ENCODE results near the gene BMERB1. TPM values are rescaled to one million over a fixed set of nuclear protein-coding genes. Genes with fewer than 3 reads are reported as not detected.
"Not testable (repeated sequence)": the region's sequence is repeated elsewhere in the genome, so short reads cannot be mapped to it uniquely, and the experiment has no call there.

The BMERB1 gene
- total and polyA plus RNA-seq, 4 experiments from 2014 or later: 0.43 to 4.0 (median 2.6) TPM

DNA sequence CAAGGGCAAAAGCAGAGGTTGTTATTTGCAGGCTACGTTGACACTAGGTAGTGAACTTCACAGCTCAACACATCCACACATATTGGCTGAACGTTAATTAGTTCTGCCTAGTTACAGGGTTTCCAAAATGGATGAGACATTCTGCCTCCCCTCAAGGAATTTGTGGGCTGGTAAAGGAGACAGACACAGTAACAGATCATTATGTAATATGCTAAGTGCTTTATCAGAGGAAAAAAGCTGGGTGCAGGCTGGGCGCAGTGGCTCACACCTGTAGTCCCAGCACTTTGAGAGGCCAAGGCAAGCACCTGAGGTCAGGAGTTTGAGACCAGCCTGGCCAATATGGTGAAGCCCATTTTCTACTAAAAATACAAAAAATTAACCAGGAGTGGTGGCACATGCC, 26.2 kb downstream of the BMERB1 start:
- Mint-ChIP-seq H3K4me1 (no peaks in the 10 kb centered on the region), H3K4me3 (no peak overlapping the region), H3K9me3 (no peaks in the 10 kb centered on the region), H3K27ac (no peak overlapping the region), H3K36me3 (no peaks in the 10 kb centered on the region), H3K27me3 (peaks cover 2 to 12% of the 10 kb centered on the region in 2 donors)
- POLR2A ChIA-PET (ENCODE audit: partially characterized antibody): no interaction called here
- H3K36me3 ChIP-seq (ENCODE audit: insufficient read depth, low read length): no peaks in the 10 kb centered on the region
- H3K27ac ChIP-seq (ENCODE audit: low read depth, low read length): no peak overlapping the region
- intact Hi-C loops (cut with micrococcal nuclease): no loop called here
- no peaks in the 10 kb centered on the region for H3K9me3 ChIP-seq (ENCODE audit: control insufficient read depth in 1 of 2, low read length in 2 of 2)
- H3K27me3 ChIP-seq (ENCODE audit: insufficient read depth, low read length): no peaks in the 10 kb centered on the region
- no peak overlapping the region for H3K4me3 ChIP-seq (ENCODE audit: low read length in 2 of 2)
- no peak for DNase-seq
- CTCF ChIA-PET (ENCODE audit: partially characterized antibody): no interaction called here
- H3K4me1 ChIP-seq (ENCODE audit: insufficient read depth, low read length): no peaks in the 10 kb centered on the region

- Histone ChIP-seq H3K4me1 (ENCODE audit: insufficient read depth, low read length) (no peaks in the 10 kb centered on the region), H3K27ac (ENCODE audit: low read depth, low read length) (no peak overlapping the region), H3K9me3 (ENCODE audit: control insufficient read depth in 1 of 2, low read length in 2 of 2) (no peaks in the 10 kb centered on the region), H3K36me3 (ENCODE audit: insufficient read depth, low read length) (no peaks in the 10 kb centered on the region), H3K4me3 (ENCODE audit: low read length in 2 of 2) (no peak overlapping the region), H3K27me3 (ENCODE audit: insufficient read depth, low read length) (no peaks in the 10 kb centered on the region)
- CTCF ChIA-PET (ENCODE audit: partially characterized antibody): no interaction called here
- no peak overlapping the region for H3K4me3 Mint-ChIP-seq
- H3K4me1 Mint-ChIP-seq: no peaks in the 10 kb centered on the region
- intact Hi-C loops (cut with micrococcal nuclease): no loop called here
- peaks cover 2 to 12% of the 10 kb centered on the region in 2 donors for H3K27me3 Mint-ChIP-seq
- POLR2A ChIA-PET (ENCODE audit: partially characterized antibody): no interaction called here
- H3K36me3 Mint-ChIP-seq: no peaks in the 10 kb centered on the region
- no peak for DNase-seq
- H3K27ac Mint-ChIP-seq: no peak overlapping the region
- H3K9me3 Mint-ChIP-seq: no peaks in the 10 kb centered on the region
These were observed 27.0 kb downstream of the BMERB1 start for GRCh38 chr16:15461376-15461775.

DNA sequence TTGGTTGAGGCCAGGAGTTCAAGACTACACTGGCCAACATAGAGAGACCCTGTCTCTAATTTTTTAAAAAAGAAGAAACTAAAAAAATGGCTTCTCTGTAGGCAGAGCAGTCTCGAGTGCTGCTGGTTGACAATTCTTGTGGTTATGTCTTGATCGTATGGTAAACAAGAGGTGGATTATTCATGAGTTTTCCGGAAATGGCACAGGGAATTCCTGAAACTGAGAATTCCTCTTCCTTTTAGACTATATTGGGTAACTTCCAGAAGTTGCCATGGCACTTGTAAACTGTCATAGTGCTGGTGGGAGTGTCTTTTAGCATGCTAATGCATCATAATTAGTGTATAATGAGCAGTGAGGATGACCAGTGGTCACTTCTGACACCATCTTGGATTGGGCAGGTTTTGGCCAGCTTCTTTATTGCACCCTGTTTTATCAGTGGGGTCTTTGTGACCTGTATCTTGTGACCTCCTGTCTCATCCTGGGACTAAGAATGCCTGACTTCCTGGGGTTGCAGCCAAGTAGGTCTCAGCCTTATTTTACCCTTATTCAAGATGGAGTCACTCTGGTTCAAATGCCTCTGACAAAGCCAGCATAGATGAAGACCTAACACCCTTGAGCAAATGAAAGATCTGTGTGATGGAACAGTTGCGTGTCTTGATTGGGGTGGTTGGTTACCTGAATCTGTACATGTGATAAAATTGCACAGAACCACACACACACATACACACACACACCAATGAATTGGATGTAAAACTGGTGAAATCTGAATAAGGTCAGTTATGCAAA, 30.2 kb downstream of the BMERB1 start:
- Histone ChIP-seq H3K9me3 (ENCODE audit: control insufficient read depth in 1 of 2, low read length in 2 of 2) (no peaks in the 10 kb centered on the region), H3K27me3 (ENCODE audit: insufficient read depth, low read length) (no peaks in the 10 kb centered on the region), H3K4me3 (ENCODE audit: low read length in 2 of 2) (no peak overlapping the region), H3K4me1 (ENCODE audit: insufficient read depth, low read length) (no peaks in the 10 kb centered on the region), H3K36me3 (ENCODE audit: insufficient read depth, low read length) (no peaks in the 10 kb centered on the region), H3K27ac (ENCODE audit: low read depth, low read length) (no peak overlapping the region)
- Mint-ChIP-seq H3K4me1 (no peaks in the 10 kb centered on the region), H3K9me3 (peaks cover 0 to 8% (median 3%) of the 10 kb centered on the region in 8 donors), H3K4me3 (no peak overlapping the region), H3K27me3 (no peaks in the 10 kb centered on the region), H3K36me3 (no peaks in the 10 kb centered on the region), H3K27ac (no peak overlapping the region)
- intact Hi-C loops (cut with micrococcal nuclease): no loop called here
- POLR2A ChIA-PET (ENCODE audit: partially characterized antibody): no interaction called here
- DNase-seq: no peak
- CTCF ChIA-PET (ENCODE audit: partially characterized antibody): no interaction called here

GRCh38 chr16:15466131-15466530, 31.7 kb downstream of the BMERB1 start:
- POLR2A ChIA-PET (ENCODE audit: partially characterized antibody): no interaction called here

GRCh38 chr16:15466886-15467781, 32.7 kb downstream of the BMERB1 start:
- H3K27ac Mint-ChIP-seq: no peak overlapping the region
- H3K36me3 Mint-ChIP-seq: no peaks in the 10 kb centered on the region
- CTCF ChIA-PET (ENCODE audit: partially characterized antibody): no interaction called here
- no peaks in the 10 kb centered on the region for H3K36me3 ChIP-seq (ENCODE audit: insufficient read depth, low read length)
- no peaks in the 10 kb centered on the region for H3K9me3 ChIP-seq (ENCODE audit: control insufficient read depth in 1 of 2, low read length in 2 of 2)
- POLR2A ChIA-PET (ENCODE audit: partially characterized antibody): no interaction called here
- no peak overlapping the region for H3K4me3 ChIP-seq (ENCODE audit: low read length in 2 of 2)
- peak in 1 of 5 donors; percentile 2 for DNase-seq
- no peak overlapping the region for H3K27ac ChIP-seq (ENCODE audit: low read depth, low read length)
- no peaks in the 10 kb centered on the region for H3K4me1 ChIP-seq (ENCODE audit: insufficient read depth, low read length)
- H3K4me3 Mint-ChIP-seq: no peak overlapping the region
- no peaks in the 10 kb centered on the region for H3K27me3 ChIP-seq (ENCODE audit: insufficient read depth, low read length)
- peaks cover 0 to 3% of the 10 kb centered on the region in 2 donors for H3K27me3 Mint-ChIP-seq
- intact Hi-C loops (cut with micrococcal nuclease): no loop called here
- H3K9me3 Mint-ChIP-seq: peaks cover 0 to 8% (median 3%) of the 10 kb centered on the region in 8 donors
- H3K4me1 Mint-ChIP-seq: no peaks in the 10 kb centered on the region

More at GRCh38 chr16:15466131-15466530, 31.7 kb downstream of the BMERB1 start:
- CTCF ChIA-PET (ENCODE audit: partially characterized antibody): interaction anchor here (1.3 kb wide), 1 partner anchor 9 kb away, joined by 4 read pairs; no protein-coding TSS in a partner anchor
- Histone ChIP-seq H3K4me1 (ENCODE audit: insufficient read depth, low read length) (no peaks in the 10 kb centered on the region), H3K9me3 (ENCODE audit: control insufficient read depth in 1 of 2, low read length in 2 of 2) (no peaks in the 10 kb centered on the region), H3K27ac (ENCODE audit: low read depth, low read length) (no peak overlapping the region), H3K27me3 (ENCODE audit: insufficient read depth, low read length) (no peaks in the 10 kb centered on the region), H3K36me3 (ENCODE audit: insufficient read depth, low read length) (no peaks in the 10 kb centered on the region), H3K4me3 (ENCODE audit: low read length in 2 of 2) (no peak overlapping the region)
- intact Hi-C loops (cut with micrococcal nuclease): no loop called here
- peaks cover 0 to 8% (median 3%) of the 10 kb centered on the region in 8 donors for H3K9me3 Mint-ChIP-seq
- no peaks in the 10 kb centered on the region for H3K4me1 Mint-ChIP-seq
- H3K27me3 Mint-ChIP-seq: no peaks in the 10 kb centered on the region
- DNase-seq: no peak
- H3K36me3 Mint-ChIP-seq: no peaks in the 10 kb centered on the region
- H3K4me3 Mint-ChIP-seq: no peak overlapping the region
- H3K27ac Mint-ChIP-seq: peak overlapping the region in 1 of 7 donors; percentile 39

DNA sequence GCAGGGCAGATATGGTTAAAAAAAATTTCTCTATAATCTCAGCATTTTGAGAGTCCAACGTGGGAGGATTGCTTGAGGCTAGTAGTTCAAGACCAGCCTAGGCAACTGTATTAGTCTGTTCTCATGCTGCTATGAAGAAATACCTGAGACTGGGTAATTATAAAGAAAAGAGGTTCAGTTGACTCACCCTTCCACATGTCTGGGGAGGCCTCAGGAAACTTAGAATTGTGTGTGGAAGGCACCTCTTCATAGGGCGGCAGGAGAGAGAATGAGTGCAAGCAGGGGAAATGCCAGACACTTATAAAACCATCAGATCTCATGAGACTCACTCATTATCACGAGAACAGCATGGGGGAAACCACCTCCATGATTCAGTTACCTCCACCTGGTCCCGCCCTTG, 42.6 kb downstream of the BMERB1 start:
- DNase-seq; H3K4me1 Mint-ChIP-seq; H3K9me3 Mint-ChIP-seq; H3K36me3 Mint-ChIP-seq; H3K4me3 ChIP-seq (ENCODE audit: low read length in 2 of 2); H3K9me3 ChIP-seq (ENCODE audit: control insufficient read depth in 1 of 2, low read length in 2 of 2); H3K27me3 Mint-ChIP-seq; H3K36me3 ChIP-seq (ENCODE audit: insufficient read depth, low read length); H3K27ac Mint-ChIP-seq; H3K27me3 ChIP-seq (ENCODE audit: insufficient read depth, low read length); H3K4me3 Mint-ChIP-seq; intact Hi-C loops (cut with micrococcal nuclease); POLR2A ChIA-PET (ENCODE audit: partially characterized antibody); H3K27ac ChIP-seq (ENCODE audit: low read depth, low read length); CTCF ChIA-PET (ENCODE audit: partially characterized antibody); H3K4me1 ChIP-seq (ENCODE audit: insufficient read depth, low read length): not testable (repeated sequence)

DNA sequence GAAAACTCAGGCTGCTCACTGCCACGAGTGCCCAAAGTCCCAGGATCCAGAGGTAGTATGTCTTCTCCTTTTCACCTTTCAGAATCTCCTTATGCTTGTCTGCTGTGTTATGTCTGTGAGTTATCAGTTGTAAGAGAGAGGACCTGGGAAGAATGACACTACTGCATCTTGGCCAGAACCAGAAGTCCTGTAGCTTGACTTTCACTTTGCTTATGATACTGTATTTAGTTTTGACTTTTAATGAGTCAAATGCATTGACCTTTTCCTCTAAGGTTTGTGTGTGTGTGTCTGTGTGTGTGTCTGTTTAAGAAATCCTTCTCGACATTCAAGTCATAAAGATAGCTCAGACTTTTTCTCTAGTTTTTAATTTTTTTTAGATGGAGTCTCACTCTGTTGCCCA, 43.4 kb downstream of the BMERB1 start:
- Mint-ChIP-seq H3K4me3 (no peak overlapping the region), H3K4me1 (peaks cover 0 to 1% (median 0%) of the 10 kb centered on the region in 4 donors), H3K27me3 (peaks cover 0 to 2% of the 10 kb centered on the region in 2 donors), H3K27ac (peak overlapping the region in 1 of 7 donors; percentile 55), H3K36me3 (no peaks in the 10 kb centered on the region), H3K9me3 (peaks cover 0 to 5% (median 1%) of the 10 kb centered on the region in 8 donors)
- Histone ChIP-seq H3K27me3 (ENCODE audit: insufficient read depth, low read length) (no peaks in the 10 kb centered on the region), H3K27ac (ENCODE audit: low read depth, low read length) (no peak overlapping the region), H3K9me3 (ENCODE audit: control insufficient read depth in 1 of 2, low read length in 2 of 2) (no peaks in the 10 kb centered on the region), H3K4me3 (ENCODE audit: low read length in 2 of 2) (no peak overlapping the region), H3K4me1 (ENCODE audit: insufficient read depth, low read length) (no peaks in the 10 kb centered on the region), H3K36me3 (ENCODE audit: insufficient read depth, low read length) (no peaks in the 10 kb centered on the region)
- ChIA-PET POLR2A (ENCODE audit: partially characterized antibody) (no interaction called here), CTCF (ENCODE audit: partially characterized antibody) (no interaction called here)
- intact Hi-C loops (cut with micrococcal nuclease): no loop called here
- DNase-seq: no peak

All from CD4-positive, alpha-beta memory T cell (primary cell).